GM12873 (cell line): ENCODE measurements around the gene CCDC187.

Source experiments
- CTCF ChIP-seq: IDR thresholded peaks from 2 replicates; pipeline ENCODE4 v1.5.1; 2012; ENCODE audit warnings: low read depth, mild to moderate bottlenecking, moderate library complexity, low read length, control low read depth; ENCODE audit not compliant: insufficient read depth; ENCODE audit errors: missing control alignments

CCDC187 gene

GRCh38 chr9:136291306-136292025 is 12.4 kb downstream of the CCDC187 start:
- TF ChIP-seq CTCF, result no peak

- no peak for TF ChIP-seq CTCF
These were observed 13.3 kb downstream of the CCDC187 start for GRCh38 chr9:136290508-136291000.

- no peak for TF ChIP-seq CTCF
These were observed 14.0 kb downstream of the CCDC187 start for GRCh38 chr9:136289651-136290507.

- no peak for TF ChIP-seq CTCF
These were observed 15.7 kb downstream of the CCDC187 start for GRCh38 chr9:136287960-136288753.

- TF ChIP-seq CTCF, result no peak
These were observed 16.9 kb downstream of the CCDC187 start for GRCh38 chr9:136286987-136287379.

- TF ChIP-seq CTCF, result no peak
These were observed 17.4 kb downstream of the CCDC187 start for GRCh38 chr9:136286359-136286986.
